ENCODE results near the gene SH3BP5. TPM values are rescaled to one million over a fixed set of nuclear protein-coding genes. Genes with fewer than 3 reads are reported as not detected.
"Not testable (repeated sequence)": the region's sequence is repeated elsewhere in the genome, so short reads cannot be mapped to it uniquely, and the experiment has no call there.

Gene SH3BP5
- total and polyA plus RNA-seq, 4 donors = 50.3 to 76.6 (median 67.3) TPM

DNA sequence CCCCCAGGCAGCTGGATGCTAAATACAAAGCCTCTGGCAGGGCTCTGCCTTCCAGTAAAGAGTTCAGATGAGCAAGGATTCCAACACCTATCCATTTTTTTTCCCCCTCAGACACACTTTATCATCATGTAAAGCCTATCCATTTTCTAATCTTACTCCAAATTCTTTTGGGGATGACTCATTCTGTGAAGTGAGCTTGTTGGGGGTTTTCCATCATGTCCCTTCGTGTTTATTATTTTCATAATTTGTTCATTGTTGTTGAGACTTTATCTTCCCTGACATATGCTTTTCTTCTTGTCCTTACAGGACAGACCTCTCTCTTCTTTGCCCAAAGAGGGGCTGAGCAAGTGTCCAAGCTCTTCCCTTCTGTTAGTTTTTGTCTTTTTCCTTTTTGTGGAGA is 34.7 kb upstream of the SH3BP5 start:
- Histone ChIP-seq H3K27ac (ENCODE audit: low read depth in 1 of 2, low read length in 1 of 2) (no peak overlapping the region), H3K4me1 (ENCODE audit: control insufficient read depth in 5 of 5, insufficient read depth in 5 of 5, low read length in 5 of 5) (peaks cover 0 to 3% (median 0%) of the 10 kb centered on the region in 5 donors), H3K9ac (ENCODE audit: insufficient read depth in 1 of 2, low read length in 2 of 2) (no peak overlapping the region), H3K9me3 (ENCODE audit: control insufficient read depth in 4 of 4, insufficient read depth in 3 of 4, low read length in 3 of 4) (no peaks in the 10 kb centered on the region), H3K27me3 (ENCODE audit: control insufficient read depth in 3 of 3, insufficient read depth in 3 of 3, low read length in 2 of 3) (peaks cover 0 to 3% (median 0%) of the 10 kb centered on the region in 3 donors), H3K36me3 (ENCODE audit: control insufficient read depth in 4 of 4, insufficient read depth in 4 of 4, low read length in 4 of 4) (no peaks in the 10 kb centered on the region), H3K4me3 (no peak overlapping the region)
- ATAC-seq (ENCODE audit: insufficient read depth, low FRiP score) = no peak
- no peak for DNase-seq
- WGBS, 2 donors = 40 to 73% methylated on average over 1 of the region's 1 CpG
- TF ChIP-seq, protein P1, sequence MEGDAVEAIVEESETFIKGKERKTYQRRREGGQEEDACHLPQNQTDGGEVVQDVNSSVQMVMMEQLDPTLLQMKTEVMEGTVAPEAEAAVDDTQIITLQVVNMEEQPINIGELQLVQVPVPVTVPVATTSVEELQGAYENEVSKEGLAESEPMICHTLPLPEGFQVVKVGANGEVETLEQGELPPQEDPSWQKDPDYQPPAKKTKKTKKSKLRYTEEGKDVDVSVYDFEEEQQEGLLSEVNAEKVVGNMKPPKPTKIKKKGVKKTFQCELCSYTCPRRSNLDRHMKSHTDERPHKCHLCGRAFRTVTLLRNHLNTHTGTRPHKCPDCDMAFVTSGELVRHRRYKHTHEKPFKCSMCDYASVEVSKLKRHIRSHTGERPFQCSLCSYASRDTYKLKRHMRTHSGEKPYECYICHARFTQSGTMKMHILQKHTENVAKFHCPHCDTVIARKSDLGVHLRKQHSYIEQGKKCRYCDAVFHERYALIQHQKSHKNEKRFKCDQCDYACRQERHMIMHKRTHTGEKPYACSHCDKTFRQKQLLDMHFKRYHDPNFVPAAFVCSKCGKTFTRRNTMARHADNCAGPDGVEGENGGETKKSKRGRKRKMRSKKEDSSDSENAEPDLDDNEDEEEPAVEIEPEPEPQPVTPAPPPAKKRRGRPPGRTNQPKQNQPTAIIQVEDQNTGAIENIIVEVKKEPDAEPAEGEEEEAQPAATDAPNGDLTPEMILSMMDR (IDR thresholded peaks at IDR 0.05; ENCODE audit: control extremely low read depth, extremely low read depth) = no peak

DNA sequence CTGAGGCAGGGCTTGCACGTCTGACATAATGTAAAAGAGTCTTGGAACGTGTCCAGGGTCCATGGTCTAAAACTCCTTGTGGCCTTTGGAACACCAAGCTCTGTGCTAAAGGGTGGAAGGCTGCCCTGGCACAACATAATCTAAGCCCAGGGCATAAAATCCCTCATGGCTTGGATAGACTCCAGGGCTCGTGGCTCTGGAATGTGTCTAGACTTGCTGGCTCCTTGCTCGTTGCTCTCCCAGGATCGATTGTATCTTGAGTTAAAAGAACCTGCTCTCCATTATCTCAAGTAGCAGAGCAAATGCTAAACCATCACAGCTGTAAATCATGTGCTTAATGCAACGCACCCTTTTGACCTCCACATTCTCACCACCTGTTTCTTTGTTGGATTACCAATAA is 31.7 kb upstream of the SH3BP5 start:
- not testable (repeated sequence) for ATAC-seq (ENCODE audit: insufficient read depth, low FRiP score); H3K27ac ChIP-seq (ENCODE audit: low read depth in 1 of 2, low read length in 1 of 2); H3K27me3 ChIP-seq (ENCODE audit: control insufficient read depth in 3 of 3, insufficient read depth in 3 of 3, low read length in 2 of 3); DNase-seq; H3K36me3 ChIP-seq (ENCODE audit: control insufficient read depth in 4 of 4, insufficient read depth in 4 of 4, low read length in 4 of 4); H3K9me3 ChIP-seq (ENCODE audit: control insufficient read depth in 4 of 4, insufficient read depth in 3 of 4, low read length in 3 of 4); H3K4me1 ChIP-seq (ENCODE audit: control insufficient read depth in 5 of 5, insufficient read depth in 5 of 5, low read length in 5 of 5); H3K9ac ChIP-seq (ENCODE audit: insufficient read depth in 1 of 2, low read length in 2 of 2); H3K4me3 ChIP-seq
- WGBS, 2 donors = 48 to 56% methylated on average over 6 of the region's 6 CpGs

DNA sequence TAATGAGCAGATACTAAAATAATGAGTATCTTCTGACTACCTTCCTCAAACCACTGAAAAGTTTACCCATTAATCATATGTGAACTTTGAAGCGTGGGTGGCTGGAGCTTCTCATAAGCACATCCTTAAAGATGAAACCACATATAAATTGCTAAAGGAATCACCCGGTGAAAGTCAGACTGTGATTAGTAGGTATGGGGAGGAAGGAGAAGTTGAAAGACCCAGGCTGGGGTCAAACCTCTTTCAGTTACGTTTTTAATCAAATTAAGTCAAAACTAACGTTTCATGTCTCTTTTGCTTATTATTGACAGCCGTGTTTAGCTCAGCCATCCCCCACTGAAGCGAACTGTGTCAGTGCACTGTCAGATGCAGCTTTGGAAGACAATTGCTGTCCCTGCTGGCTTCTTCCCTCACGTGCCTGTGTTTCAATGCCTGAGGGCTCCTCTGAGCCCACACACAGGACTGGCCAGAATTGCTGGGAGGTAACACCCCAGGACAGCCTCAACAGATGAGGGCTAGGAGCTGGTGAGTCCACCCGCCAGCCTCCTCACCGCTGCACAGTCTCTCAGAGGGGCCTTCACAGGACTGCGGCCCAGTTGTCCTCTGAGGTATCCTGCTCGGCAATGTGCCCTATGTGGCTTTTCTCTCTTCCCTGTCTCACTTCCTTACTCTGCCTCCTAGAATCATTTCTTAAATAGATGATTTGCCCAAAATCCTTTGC is 29.3 kb upstream of the SH3BP5 start:
- Histone ChIP-seq H3K9me3 (ENCODE audit: control insufficient read depth in 4 of 4, insufficient read depth in 3 of 4, low read length in 3 of 4) (no peaks in the 10 kb centered on the region), H3K27ac (ENCODE audit: low read depth in 1 of 2, low read length in 1 of 2) (peak overlapping the region in 1 of 2 donors; percentile 4), H3K4me1 (ENCODE audit: control insufficient read depth in 5 of 5, insufficient read depth in 5 of 5, low read length in 5 of 5) (peaks cover 0 to 10% (median 0%) of the 10 kb centered on the region in 5 donors), H3K36me3 (ENCODE audit: control insufficient read depth in 4 of 4, insufficient read depth in 4 of 4, low read length in 4 of 4) (no peaks in the 10 kb centered on the region), H3K9ac (ENCODE audit: insufficient read depth in 1 of 2, low read length in 2 of 2) (no peak overlapping the region), H3K27me3 (ENCODE audit: control insufficient read depth in 3 of 3, insufficient read depth in 3 of 3, low read length in 2 of 3) (no peaks in the 10 kb centered on the region), H3K4me3 (no peak overlapping the region)
- no peak for DNase-seq
- TF ChIP-seq, protein P1 (IDR thresholded peaks at IDR 0.05; ENCODE audit: control extremely low read depth, extremely low read depth) = no peak
- WGBS, 2 donors = 46 to 59% methylated on average over 11 of the region's 11 CpGs
- no peak for ATAC-seq (ENCODE audit: insufficient read depth, low FRiP score)

DNA sequence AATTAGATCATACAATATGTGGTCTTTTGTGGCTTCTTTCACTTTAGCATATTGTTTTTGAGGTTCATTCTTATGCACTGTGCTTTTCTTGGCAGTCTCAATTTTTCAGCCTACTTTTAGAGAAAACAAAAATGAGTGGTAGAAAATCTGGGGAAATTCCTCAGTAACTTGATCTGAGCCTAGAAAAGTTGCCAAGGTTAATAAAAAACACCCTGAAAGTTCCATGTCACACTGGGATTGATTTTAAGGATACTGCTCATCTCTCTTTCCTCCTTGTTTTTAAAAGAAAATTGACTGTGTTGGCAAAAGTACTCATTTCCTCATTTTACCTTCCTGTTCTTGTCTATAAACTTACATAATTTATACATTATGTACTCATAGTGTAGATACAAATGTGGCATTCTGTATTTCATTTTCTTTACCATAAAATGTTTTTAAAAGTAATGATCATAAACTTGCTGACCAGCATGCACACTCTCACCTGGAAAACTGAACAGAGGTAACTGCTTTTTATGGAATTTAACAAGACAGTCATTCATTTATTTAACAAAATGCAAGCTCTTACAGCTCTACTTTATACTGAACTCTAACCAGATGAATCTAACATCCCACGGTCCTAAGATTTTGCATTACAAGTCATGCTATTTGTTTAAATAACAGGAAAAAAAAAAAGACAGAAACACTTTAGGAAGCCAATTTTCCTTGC is 28.6 kb upstream of the SH3BP5 start:
- Histone ChIP-seq H3K36me3 (ENCODE audit: control insufficient read depth in 4 of 4, insufficient read depth in 4 of 4, low read length in 4 of 4) (no peaks in the 10 kb centered on the region), H3K9me3 (ENCODE audit: control insufficient read depth in 4 of 4, insufficient read depth in 3 of 4, low read length in 3 of 4) (no peaks in the 10 kb centered on the region), H3K27ac (ENCODE audit: low read depth in 1 of 2, low read length in 1 of 2) (no peak overlapping the region), H3K4me3 (no peak overlapping the region), H3K9ac (ENCODE audit: insufficient read depth in 1 of 2, low read length in 2 of 2) (no peak overlapping the region), H3K4me1 (ENCODE audit: control insufficient read depth in 5 of 5, insufficient read depth in 5 of 5, low read length in 5 of 5) (peaks cover 0 to 10% (median 0%) of the 10 kb centered on the region in 5 donors), H3K27me3 (ENCODE audit: control insufficient read depth in 3 of 3, insufficient read depth in 3 of 3, low read length in 2 of 3) (no peaks in the 10 kb centered on the region)
- WGBS, 2 donors = 43 to 46% methylated on average over 1 of the region's 1 CpG
- DNase-seq = peak in 2 of 3 donors; percentile 7 to 21
- TF ChIP-seq, protein P1 (IDR thresholded peaks at IDR 0.05; ENCODE audit: control extremely low read depth, extremely low read depth) = no peak
- no peak for ATAC-seq (ENCODE audit: insufficient read depth, low FRiP score)
